Measurements from ENCODE around the gene FAM3C.

GRCh38 chr7:121300685-121301420 lies 95.3 kb downstream of the FAM3C start:
- TF ChIP-seq CTCF (conservative IDR thresholded peaks at IDR 0.05 in 1 of 2, IDR thresholded peaks at IDR 0.05 in 1 of 2; ENCODE audit: low read depth in 1 of 2, low read length in 2 of 2) (no peak), EZH2 (IDR thresholded peaks at IDR 0.05; ENCODE audit: low read length, missing control alignments) (no peak)
